Panc1 (cell line): ENCODE measurements around the gene GZMB. TPM values are rescaled to one million over a fixed set of nuclear protein-coding genes. Genes with fewer than 3 reads are reported as not detected.

Experiments used
- ATAC-seq: fragments of 200-7000 bp; cut with Tn5 transposase; 2 replicates; pipeline ENCODE4 v1.9.1; 2020; ENCODE audit warnings: mild to moderate bottlenecking, moderate library complexity
- BruUV-seq: library from RNA; stranded (reverse); fragments of 400-500 nt; replicated peaks from 2 replicates; lab custom pipeline; 2021; lab: Mats Ljungman, UMichigan
- CTCF ChIA-PET: fragments of 300-600 bp; sonication (Branson Sonifier 250); formaldehyde crosslinking; loops from one replicate; lab custom pipeline; 2022; ENCODE audit warnings: antibody characterized with exemption; lab: Charles Lee
- POLR2A ChIA-PET: fragments of 300-600 bp; sonication (Branson Sonifier 250); formaldehyde crosslinking; loops from one replicate; lab custom pipeline; 2022; ENCODE audit warnings: antibody characterized with exemption; lab: Charles Lee
- DNase-seq: peaks from one replicate; pipeline ENCODE4 v3.0.0-alpha.2; 2010; ENCODE audit warnings: low read depth, low spot score
- H3K27ac ChIP-seq: 2 replicates; pipeline ENCODE4 v1.5.1; 2011; ENCODE audit warnings: mild to moderate bottlenecking, low read length, inconsistent platforms
- H3K27me3 ChIP-seq: fragments of 200-500 bp; sonication (Bioruptor generic); 2 replicates; pipeline ENCODE4 v1.6.0; 2014; ENCODE audit warnings: low read length, inconsistent platforms; ENCODE audit not compliant: control insufficient read depth, insufficient read depth
- H3K36me3 ChIP-seq: fragments of 200-500 bp; sonication (Bioruptor generic); 2 replicates; pipeline ENCODE4 v1.5.1; 2014; ENCODE audit warnings: inconsistent platforms, mild to moderate bottlenecking, low read length, moderate library complexity; ENCODE audit not compliant: control insufficient read depth, insufficient read depth
- H3K4me1 ChIP-seq: 2 replicates; pipeline ENCODE4 v1.5.1; 2011; ENCODE audit warnings: inconsistent platforms, mild to moderate bottlenecking, low read length, moderate library complexity; ENCODE audit not compliant: control insufficient read depth, insufficient read depth
- H3K4me3 ChIP-seq, 2 experiments: 2 replicates each; pipeline ENCODE4 v1.5.1; 2011 to 2012; ENCODE audit warnings: low read depth in 2 of 2, low read length in 2 of 2, mild to moderate bottlenecking in 2 of 2, inconsistent platforms in 1 of 2, moderate library complexity in 1 of 2
- H3K9me3 ChIP-seq: fragments of 200-500 bp; sonication (Bioruptor generic); 2 replicates; pipeline ENCODE4 v1.5.1; 2014; ENCODE audit warnings: low read depth, mild to moderate bottlenecking, inconsistent platforms, low read length, moderate library complexity; ENCODE audit not compliant: control insufficient read depth, insufficient read depth
- CTCF ChIP-seq: fragments of 450-650 bp; IDR thresholded peaks from 2 replicates; pipeline ENCODE4 v1.5.1; 2017; ENCODE audit warnings: mild to moderate bottlenecking
- POLR2AphosphoS5 ChIP-seq: IDR thresholded peaks from 2 replicates; pipeline ENCODE4 v1.6.1; 2012; ENCODE audit warnings: mild to moderate bottlenecking, low read depth, low read length, moderate library complexity
- REST ChIP-seq, 2 experiments: IDR thresholded peaks; 2 replicates each; pipeline ENCODE4 v1.6.1; 2011 to 2012; ENCODE audit warnings: low read depth in 2 of 2, control low read depth in 1 of 2, low read length in 1 of 2, mild to moderate bottlenecking in 1 of 2, moderate library complexity in 1 of 2; ENCODE audit not compliant: insufficient read depth in 1 of 2
- SIN3A ChIP-seq: IDR thresholded peaks from 2 replicates; pipeline ENCODE4 v1.6.1; 2012; ENCODE audit warnings: low read depth, mild to moderate bottlenecking, low read length, moderate library complexity, borderline replicate concordance; ENCODE audit not compliant: insufficient read depth
- TCF7L2 ChIP-seq: IDR thresholded peaks from 2 replicates; pipeline ENCODE4 v1.6.1; 2011; ENCODE audit warnings: mild to moderate bottlenecking, low read depth, low read length, inconsistent platforms
- in situ Hi-C: cut with HindIII; loops from 2 replicates; pipeline ENCODE4 v1.10.0; 2016; ENCODE audit warnings: low sequenced_read_pairs, low pct_unique_long_range_greater_than_20kb
- intact Hi-C: fragments of 100-400 bp; cut with micrococcal nuclease; formaldehyde crosslinking; loops from one replicate; pipeline ENCODE4 v1.10.0; 2022; ENCODE audit not compliant: unreplicated experiment
- total RNA-seq: library from RNA; stranded (reverse); gene quantifications from one replicate; pipeline ENCODE4 v1.2.1, GENCODE V29; 2021; ENCODE audit not compliant: unreplicated experiment

GZMB gene
- total RNA-seq, 1 experiment from 2014 or later = 1.2 TPM

GRCh38 chr14:24679248-24679961 is 45.4 kb upstream of the GZMB start:
- H3K9me3 ChIP-seq = no peaks in the 10 kb centered on the region
- H3K4me1 ChIP-seq = no peaks in the 10 kb centered on the region
- in situ Hi-C loops (no loop called here), intact Hi-C loops (no loop called here)
- no TSS peak for BruUV-seq
- no peak overlapping the region for H3K4me3 ChIP-seq
- CTCF ChIA-PET = no interaction called here
- DNase-seq = no peak
- no peak overlapping the region for H3K27ac ChIP-seq
- peaks cover 2% of the 10 kb centered on the region; the same call in 1 of the 2 replicates for H3K27me3 ChIP-seq
- H3K36me3 ChIP-seq = no peaks in the 10 kb centered on the region
- POLR2A ChIA-PET = no interaction called here
- no peak for ATAC-seq
- TF ChIP-seq CTCF = peak; percentile 73
- no peak for TF ChIP-seq POLR2AphosphoS5

- POLR2A ChIA-PET = no interaction called here
- no TSS peak for BruUV-seq
- in situ Hi-C loops (no loop called here), intact Hi-C loops (no loop called here)
- H3K4me1 ChIP-seq = no peaks in the 10 kb centered on the region
- no peaks in the 10 kb centered on the region for H3K36me3 ChIP-seq
- no peak overlapping the region for H3K27ac ChIP-seq
- H3K9me3 ChIP-seq = no peaks in the 10 kb centered on the region
- ATAC-seq = peak; percentile 98
- peak overlapping the region; percentile 12 to 36; a peak in 3 of 4 replicates for H3K4me3 ChIP-seq
- CTCF ChIA-PET = no interaction called here
- DNase-seq = peak; percentile 52
- TF ChIP-seq SIN3A (no peak), TCF7L2 (no peak), CTCF (peak; percentile 95)
- peaks cover 2% of the 10 kb centered on the region; the same call in 1 of the 2 replicates for H3K27me3 ChIP-seq
These were observed 44.8 kb upstream of the GZMB start for GRCh38 chr14:24678801-24679247.

- no peaks in the 10 kb centered on the region for H3K9me3 ChIP-seq
- DNase-seq = no peak
- H3K4me1 ChIP-seq = no peaks in the 10 kb centered on the region
- H3K36me3 ChIP-seq = no peaks in the 10 kb centered on the region
- CTCF ChIA-PET = no interaction called here
- intact Hi-C loops (no loop called here), in situ Hi-C loops (no loop called here)
- no peak overlapping the region for H3K4me3 ChIP-seq
- H3K27me3 ChIP-seq = peaks cover 2% of the 10 kb centered on the region; the same call in 1 of the 2 replicates
- POLR2A ChIA-PET = no interaction called here
- BruUV-seq = no TSS peak
- no peak for ATAC-seq
- TF ChIP-seq SIN3A = no peak
- TF ChIP-seq TCF7L2 = no peak
- no peak for TF ChIP-seq CTCF
- no peak for TF ChIP-seq REST (IDR thresholded peaks at IDR 0.05; ENCODE audit: insufficient read depth in 1 of 2, low read depth in 2 of 2, low read length in 1 of 2)
- TF ChIP-seq POLR2AphosphoS5 = no peak
- no peak overlapping the region for H3K27ac ChIP-seq
These were observed 44.0 kb upstream of the GZMB start for GRCh38 chr14:24677956-24678355.
